Measurements from ENCODE around the gene KRTAP12-3.
"Not testable (repeated sequence)": the region's sequence is repeated elsewhere in the genome, so short reads cannot be mapped to it uniquely, and the experiment has no call there.

KRTAP12-3 gene, protein sequence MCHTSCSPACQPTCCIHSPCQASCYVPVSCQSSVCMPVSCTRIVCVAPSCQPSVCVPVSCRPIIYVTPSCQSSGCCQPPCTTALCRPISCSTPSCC

GRCh38 chr21:44657635-44658540, at the start of gene KRTAP12-3:
TSS of gene KRTAP12-3 (plus strand) at chr21:44657932. CDS start at chr21:44657980, 48 bp downstream.
- DNase-seq, result no peak

DNA sequence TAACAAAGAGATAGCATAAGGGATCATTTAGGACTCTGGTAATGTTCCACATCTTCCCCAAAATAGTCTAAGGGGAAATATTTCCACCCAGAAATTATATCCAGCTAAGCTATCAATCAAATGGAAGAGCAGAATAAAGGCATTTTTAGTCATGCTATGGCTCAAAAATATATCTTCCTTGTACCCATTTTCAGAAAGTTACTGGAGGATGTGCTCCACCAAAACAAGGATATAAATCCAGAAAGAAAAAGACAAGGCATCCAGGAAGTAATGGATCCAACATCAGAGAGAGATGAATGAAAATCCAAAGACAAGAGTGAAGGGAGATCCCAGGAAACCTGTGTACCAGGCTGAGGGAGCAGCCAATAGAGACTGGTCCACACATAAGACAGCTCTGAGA, 48.5 kb upstream of the KRTAP12-3 start:
- no peak for DNase-seq

DNA sequence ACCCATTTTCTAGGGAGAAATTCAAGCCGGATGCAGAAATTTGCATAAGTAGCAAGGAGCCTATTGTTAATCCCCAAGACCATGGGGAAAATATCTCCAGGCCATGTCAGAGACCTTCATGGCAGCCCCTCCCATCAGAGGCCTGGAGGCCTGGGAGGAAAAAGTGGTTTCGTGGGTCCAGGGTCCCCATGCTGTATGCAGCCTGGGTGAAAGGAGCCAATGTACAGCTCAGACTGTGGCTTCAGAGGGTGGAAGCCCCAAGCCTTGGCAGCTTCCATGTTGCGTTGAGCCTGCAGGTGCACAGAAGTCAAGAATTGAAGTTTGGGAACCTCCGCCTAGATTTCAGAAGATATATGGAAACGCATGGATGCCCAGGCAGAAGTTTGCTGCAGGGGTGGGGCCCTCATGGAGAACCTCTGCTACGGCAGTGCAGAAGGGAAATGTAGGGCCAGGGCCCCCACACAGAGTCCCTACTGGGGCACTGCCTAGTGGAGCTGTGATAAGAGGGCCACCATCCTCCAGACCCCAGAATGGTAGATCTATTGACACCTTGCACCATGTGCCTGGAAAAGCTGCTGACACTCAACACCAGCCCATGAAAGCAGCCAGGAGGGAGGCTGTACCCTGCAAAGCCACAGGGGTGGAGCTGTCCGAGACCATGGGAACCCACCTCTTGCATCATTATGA, 47.4 kb upstream of the KRTAP12-3 start:
- not testable (repeated sequence) for DNase-seq

DNA sequence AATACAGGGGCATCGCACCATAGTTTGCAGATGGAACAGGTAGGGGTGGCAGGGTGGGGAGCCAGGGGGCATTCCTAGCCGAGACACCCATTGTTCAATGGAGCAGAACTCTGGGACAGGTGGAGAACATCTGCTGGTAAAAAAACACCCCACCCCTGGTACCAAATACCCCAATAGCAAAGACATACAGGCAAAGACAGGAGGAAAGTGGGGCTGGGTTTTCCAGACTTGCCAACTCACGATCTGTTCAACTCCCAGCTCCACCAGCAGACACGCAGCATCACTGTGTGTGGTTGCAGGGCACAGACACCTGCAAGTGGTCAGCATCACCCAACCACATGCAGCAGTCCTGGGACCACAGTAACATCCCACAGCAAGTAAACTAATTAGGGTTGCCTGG, 46.2 kb upstream of the KRTAP12-3 start:
- DNase-seq, result no peak

GRCh38 chr21:44612029-44612486, 45.7 kb upstream of the KRTAP12-3 start, which contains the start of gene KRTAP10-8:
TSS of gene KRTAP10-8 (plus strand) at chr21:44612079. CDS start at chr21:44612101, 22 bp downstream.
- no peak for DNase-seq

DNA sequence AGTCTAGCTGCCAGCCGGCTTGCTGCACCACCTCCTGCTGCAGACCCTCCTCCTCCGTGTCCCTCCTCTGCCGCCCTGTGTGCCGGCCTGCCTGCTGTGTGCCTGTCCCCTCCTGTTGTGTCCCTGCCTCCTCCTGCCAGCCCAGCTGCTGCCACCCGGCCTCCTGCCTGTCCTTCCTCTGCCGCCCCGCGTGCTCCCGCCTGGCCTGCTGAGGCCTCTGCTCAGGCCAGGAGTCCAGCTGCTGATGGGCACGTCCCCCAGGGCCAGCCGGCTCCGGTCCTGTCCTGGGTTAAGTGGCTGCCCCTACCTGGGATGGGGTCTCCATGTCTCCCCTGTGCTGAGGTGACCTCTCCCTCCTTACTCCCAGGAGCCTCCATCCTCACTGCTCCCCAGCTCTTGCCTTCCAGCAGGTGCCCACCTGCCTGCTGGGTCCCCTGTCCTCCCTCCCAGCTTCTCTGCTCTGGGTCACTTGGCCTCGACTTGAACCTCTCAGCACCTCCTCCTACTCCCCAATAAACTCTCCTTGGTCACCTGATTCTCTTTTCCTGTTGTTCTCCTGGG, 45.0 kb upstream of the KRTAP12-3 start:
- no peak for DNase-seq

GRCh38 chr21:44613386-44614155, 44.2 kb upstream of the KRTAP12-3 start:
- DNase-seq, result no peak

DNA sequence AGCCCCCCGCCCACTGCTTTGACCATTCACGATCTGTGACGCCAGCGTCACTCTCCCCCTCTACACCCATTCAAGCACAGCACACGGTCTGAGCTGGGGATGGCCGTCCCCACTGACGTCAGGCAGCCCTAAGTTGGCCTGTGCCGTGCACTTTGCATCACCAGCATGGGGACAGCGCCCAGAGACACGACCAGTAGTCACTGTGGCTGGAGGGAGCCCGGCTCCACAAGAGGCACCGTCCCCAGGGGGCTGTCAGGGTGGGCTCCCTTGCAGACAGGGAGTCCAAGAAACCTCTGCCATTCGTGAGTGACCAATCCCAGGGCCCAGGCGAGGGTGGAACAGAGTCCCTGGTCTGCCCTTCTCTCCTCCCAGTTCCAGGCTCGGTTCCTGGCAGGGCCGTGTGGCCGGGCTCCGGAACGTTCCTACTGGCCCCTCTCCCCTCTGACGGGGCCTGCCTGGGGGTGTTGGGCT, 43.5 kb upstream of the KRTAP12-3 start:
- DNase-seq, result no peak

GRCh38 chr21:44614961-44615391, 42.8 kb upstream of the KRTAP12-3 start:
- DNase-seq, result no peak

DNA sequence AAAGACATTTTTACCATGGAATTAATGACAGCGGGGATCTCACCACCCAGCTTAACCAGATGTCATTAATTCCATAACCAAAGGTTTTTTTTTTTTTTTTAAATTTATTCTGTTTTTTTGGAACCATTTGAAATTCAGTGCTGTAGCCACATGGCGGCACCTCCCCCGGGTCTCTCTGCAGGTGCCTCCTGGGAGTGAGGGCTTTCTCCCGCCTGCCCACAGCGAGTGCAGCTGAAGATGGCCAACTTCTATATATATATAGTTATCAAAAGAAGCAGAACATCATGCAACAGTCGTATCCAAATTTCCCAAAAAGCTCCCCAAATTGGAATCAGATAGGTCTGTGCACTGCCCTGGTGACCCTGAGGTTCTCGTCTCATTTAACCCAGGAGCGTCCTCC, 42.3 kb upstream of the KRTAP12-3 start:
- no peak for DNase-seq

GRCh38 chr21:44615911-44616590, 41.7 kb upstream of the KRTAP12-3 start:
- no peak for DNase-seq

DNA sequence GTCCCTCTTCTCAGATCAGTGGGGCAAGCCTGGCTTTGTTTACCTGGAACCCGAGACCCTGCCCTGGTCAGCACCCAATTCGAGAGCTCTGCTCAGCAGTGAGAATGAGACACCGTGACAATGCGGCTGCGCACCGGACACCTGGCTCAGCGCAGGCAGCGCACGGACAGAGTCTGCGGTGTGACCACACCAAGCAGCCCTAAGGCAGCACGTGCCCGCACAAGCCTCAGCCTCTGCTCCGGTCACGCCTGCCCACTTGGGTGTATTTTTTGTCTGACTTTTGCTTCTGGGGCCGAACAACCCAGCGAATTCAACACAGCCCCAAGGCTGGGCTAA, 41.2 kb upstream of the KRTAP12-3 start:
- DNase-seq, result no peak

DNA sequence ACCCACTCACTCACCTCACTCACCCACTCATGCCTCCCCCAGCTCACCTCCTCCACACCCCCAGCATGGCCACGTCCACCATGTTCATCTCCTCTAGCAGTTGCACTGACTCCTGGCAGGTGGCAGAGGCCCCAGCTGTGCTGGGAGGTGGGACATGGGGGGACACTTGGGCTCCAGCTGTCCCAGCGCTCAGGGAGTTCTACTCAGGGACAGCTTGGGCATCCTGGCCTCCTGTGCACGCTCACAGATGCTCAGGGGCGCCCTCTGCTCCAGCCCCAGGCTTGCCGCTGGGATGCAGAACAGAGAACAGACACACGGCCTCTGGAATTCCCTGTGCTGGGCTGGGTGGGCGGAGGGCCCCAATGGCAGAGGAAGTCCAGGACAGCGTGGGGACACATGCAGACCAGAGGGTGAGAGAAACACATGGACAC, 40.6 kb upstream of the KRTAP12-3 start:
- DNase-seq, result no peak

GRCh38 chr21:44618504-44618903, 39.2 kb upstream of the KRTAP12-3 start:
- DNase-seq, result peak in 1 of 2 experiments; percentile 36

- no peak for DNase-seq
Measured at GRCh38 chr21:44618909-44619308, 38.8 kb upstream of the KRTAP12-3 start.

- no peak for DNase-seq
Measured at GRCh38 chr21:44619886-44620285, 37.8 kb upstream of the KRTAP12-3 start.

GRCh38 chr21:44623575-44623974, 34.2 kb upstream of the KRTAP12-3 start:
- DNase-seq, result no peak

DNA sequence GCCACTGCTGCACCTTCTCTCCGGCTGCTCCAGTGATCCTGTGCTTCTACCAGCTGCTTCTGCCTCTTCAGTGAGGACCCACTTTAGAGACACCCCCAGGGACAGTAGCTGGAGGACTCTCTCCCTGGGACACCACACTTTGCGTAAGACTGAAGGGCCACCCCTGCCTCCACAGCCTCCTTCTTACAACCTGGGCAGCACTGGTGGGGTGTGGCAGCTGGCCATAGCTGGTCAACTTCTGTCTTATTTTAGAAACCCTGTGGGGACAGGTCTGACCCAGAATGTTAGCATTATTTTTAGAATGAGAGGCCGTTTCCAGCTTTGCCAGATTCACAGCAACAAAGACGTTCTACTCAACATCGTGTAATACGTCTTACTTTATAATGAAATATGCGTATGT, 32.0 kb upstream of the KRTAP12-3 start:
- no peak for DNase-seq

- DNase-seq, result no peak
Measured at GRCh38 chr21:44626262-44626661, 31.5 kb upstream of the KRTAP12-3 start.

GRCh38 chr21:44626673-44627143, 31.0 kb upstream of the KRTAP12-3 start, which contains the start of gene KRTAP10-9:
TSS of gene KRTAP10-9 (plus strand) at chr21:44627093. CDS start at chr21:44627172, 79 bp downstream.
- DNase-seq, result no peak

- DNase-seq, result not testable (repeated sequence)
Measured at GRCh38 chr21:44627181-44627822, 30.4 kb upstream of the KRTAP12-3 start.
